ENCODE measurements around the gene PGM2.
"Not testable (repeated sequence)": the region's sequence is repeated elsewhere in the genome, so short reads cannot be mapped to it uniquely, and the experiment has no call there.

GRCh38 chr4:37786267-37786666, 40.2 kb upstream of the PGM2 start:
- TF ChIP-seq RAD21 (conservative IDR thresholded peaks at IDR 0.05); REST (IDR thresholded peaks at IDR 0.05; ENCODE audit: borderline replicate concordance); CTCF (IDR thresholded peaks at IDR 0.05; ENCODE audit: poor library complexity, severe bottlenecking); EZH2 (IDR thresholded peaks at IDR 0.05; ENCODE audit: borderline replicate concordance, insufficient read depth, low read length, poor library complexity, severe bottlenecking): not testable (repeated sequence)
